Nephron (organoid): ENCODE measurements around the gene MYLK.
"Not testable (repeated sequence)": the region's sequence is repeated elsewhere in the genome, so short reads cannot be mapped to it uniquely, and the experiment has no call there.

Source experiments
- H3K27ac Mint-ChIP-seq, 3 experiments: 2 replicates each; pipeline ENCODE4 v1.8.0; 2020; ENCODE audit warnings: mixed read lengths in 3 of 3, mild to moderate bottlenecking in 2 of 3, moderate library complexity in 1 of 3
- H3K27me3 Mint-ChIP-seq: 2 replicates; pipeline ENCODE4 v1.8.0; 2021; ENCODE audit warnings: low read depth, mild to moderate bottlenecking, moderate library complexity, mixed read lengths
- H3K36me3 Mint-ChIP-seq: 2 replicates; pipeline ENCODE4 v1.8.0; 2020; ENCODE audit warnings: low read depth, mixed read lengths
- H3K4me1 Mint-ChIP-seq: 2 replicates; pipeline ENCODE4 v1.8.0; 2020; ENCODE audit warnings: mixed read lengths
- H3K4me3 Mint-ChIP-seq, 3 experiments: 2 replicates each; pipeline ENCODE4 v1.8.0; 2020; ENCODE audit warnings: mild to moderate bottlenecking in 3 of 3, mixed read lengths in 3 of 3, moderate library complexity in 2 of 3
- H3K9me3 Mint-ChIP-seq: 2 replicates; pipeline ENCODE4 v1.8.0; 2020; ENCODE audit warnings: mixed read lengths
- CTCF ChIP-seq, 3 experiments: fragments of 200-600 bp; sonication (generic); IDR thresholded peaks; one replicate each; pipeline ENCODE4 v1.5.0; 2021; ENCODE audit warnings: antibody characterized with exemption in 3 of 3; ENCODE audit not compliant: unreplicated experiment in 3 of 3

The MYLK gene

GRCh38 chr3:123739754-123740153 is 144.4 kb downstream of the MYLK start:
- Mint-ChIP-seq H3K36me3 (no peaks in the 10 kb centered on the region), H3K9me3 (no peaks in the 10 kb centered on the region), H3K27me3 (no peaks in the 10 kb centered on the region), H3K4me3 (no peak overlapping the region), H3K4me1 (peaks cover 11% of the 10 kb centered on the region), H3K27ac (no peak overlapping the region)
- no peak for TF ChIP-seq CTCF (IDR thresholded peaks at IDR 0.05; ENCODE audit: unreplicated experiment in 3 of 3)

GRCh38 chr3:123739106-123739505 is 145.0 kb downstream of the MYLK start:
- no peak for TF ChIP-seq CTCF (IDR thresholded peaks at IDR 0.05; ENCODE audit: unreplicated experiment in 3 of 3)
- Mint-ChIP-seq H3K4me3 (no peak overlapping the region), H3K27me3 (no peaks in the 10 kb centered on the region), H3K27ac (no peak overlapping the region), H3K4me1 (peaks cover 11% of the 10 kb centered on the region), H3K36me3 (no peaks in the 10 kb centered on the region), H3K9me3 (no peaks in the 10 kb centered on the region)

- not testable (repeated sequence) for H3K27me3 Mint-ChIP-seq, H3K9me3 Mint-ChIP-seq, H3K4me3 Mint-ChIP-seq, H3K27ac Mint-ChIP-seq, H3K36me3 Mint-ChIP-seq, H3K4me1 Mint-ChIP-seq
Observed at GRCh38 chr3:123738522-123738921, 145.6 kb downstream of the MYLK start.

- H3K27ac Mint-ChIP-seq: no peak overlapping the region
- H3K9me3 Mint-ChIP-seq: no peaks in the 10 kb centered on the region
- TF ChIP-seq CTCF (IDR thresholded peaks at IDR 0.05; ENCODE audit: unreplicated experiment in 3 of 3): no peak
- no peak overlapping the region for H3K4me3 Mint-ChIP-seq
- no peaks in the 10 kb centered on the region for H3K27me3 Mint-ChIP-seq
- peaks cover 4% of the 10 kb centered on the region for H3K4me1 Mint-ChIP-seq
- no peaks in the 10 kb centered on the region for H3K36me3 Mint-ChIP-seq
Observed at GRCh38 chr3:123737168-123737567, 147.0 kb downstream of the MYLK start.

GRCh38 chr3:123735456-123735855 is 148.7 kb downstream of the MYLK start:
- no peaks in the 10 kb centered on the region for H3K4me1 Mint-ChIP-seq
- H3K36me3 Mint-ChIP-seq: no peaks in the 10 kb centered on the region
- H3K9me3 Mint-ChIP-seq: no peaks in the 10 kb centered on the region
- H3K27ac Mint-ChIP-seq: no peak overlapping the region
- H3K27me3 Mint-ChIP-seq: no peaks in the 10 kb centered on the region
- no peak overlapping the region for H3K4me3 Mint-ChIP-seq
- TF ChIP-seq CTCF (IDR thresholded peaks at IDR 0.05; ENCODE audit: unreplicated experiment in 3 of 3): no peak

GRCh38 chr3:123734527-123734902 is 149.6 kb downstream of the MYLK start:
- H3K36me3 Mint-ChIP-seq: no peaks in the 10 kb centered on the region
- H3K9me3 Mint-ChIP-seq: no peaks in the 10 kb centered on the region
- no peak overlapping the region for H3K4me3 Mint-ChIP-seq
- H3K27me3 Mint-ChIP-seq: no peaks in the 10 kb centered on the region
- no peaks in the 10 kb centered on the region for H3K4me1 Mint-ChIP-seq
- no peak overlapping the region for H3K27ac Mint-ChIP-seq
- no peak for TF ChIP-seq CTCF (IDR thresholded peaks at IDR 0.05; ENCODE audit: unreplicated experiment in 3 of 3)
